GM12801 (cell line): ENCODE measurements around the gene LTBP1.

Experiments used
- TF ChIP-seq, protein P1 (sequence below): IDR thresholded peaks from one replicate; pipeline ENCODE4 v1.5.1; 2011; ENCODE audit warnings: control low read depth; ENCODE audit not compliant: insufficient read length; ENCODE audit errors: extremely low read depth

The LTBP1 gene

GRCh38 chr2:33215299-33215698 lies 268.5 kb downstream of the LTBP1 start:
- TF ChIP-seq, protein P1, sequence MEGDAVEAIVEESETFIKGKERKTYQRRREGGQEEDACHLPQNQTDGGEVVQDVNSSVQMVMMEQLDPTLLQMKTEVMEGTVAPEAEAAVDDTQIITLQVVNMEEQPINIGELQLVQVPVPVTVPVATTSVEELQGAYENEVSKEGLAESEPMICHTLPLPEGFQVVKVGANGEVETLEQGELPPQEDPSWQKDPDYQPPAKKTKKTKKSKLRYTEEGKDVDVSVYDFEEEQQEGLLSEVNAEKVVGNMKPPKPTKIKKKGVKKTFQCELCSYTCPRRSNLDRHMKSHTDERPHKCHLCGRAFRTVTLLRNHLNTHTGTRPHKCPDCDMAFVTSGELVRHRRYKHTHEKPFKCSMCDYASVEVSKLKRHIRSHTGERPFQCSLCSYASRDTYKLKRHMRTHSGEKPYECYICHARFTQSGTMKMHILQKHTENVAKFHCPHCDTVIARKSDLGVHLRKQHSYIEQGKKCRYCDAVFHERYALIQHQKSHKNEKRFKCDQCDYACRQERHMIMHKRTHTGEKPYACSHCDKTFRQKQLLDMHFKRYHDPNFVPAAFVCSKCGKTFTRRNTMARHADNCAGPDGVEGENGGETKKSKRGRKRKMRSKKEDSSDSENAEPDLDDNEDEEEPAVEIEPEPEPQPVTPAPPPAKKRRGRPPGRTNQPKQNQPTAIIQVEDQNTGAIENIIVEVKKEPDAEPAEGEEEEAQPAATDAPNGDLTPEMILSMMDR: no peak

DNA sequence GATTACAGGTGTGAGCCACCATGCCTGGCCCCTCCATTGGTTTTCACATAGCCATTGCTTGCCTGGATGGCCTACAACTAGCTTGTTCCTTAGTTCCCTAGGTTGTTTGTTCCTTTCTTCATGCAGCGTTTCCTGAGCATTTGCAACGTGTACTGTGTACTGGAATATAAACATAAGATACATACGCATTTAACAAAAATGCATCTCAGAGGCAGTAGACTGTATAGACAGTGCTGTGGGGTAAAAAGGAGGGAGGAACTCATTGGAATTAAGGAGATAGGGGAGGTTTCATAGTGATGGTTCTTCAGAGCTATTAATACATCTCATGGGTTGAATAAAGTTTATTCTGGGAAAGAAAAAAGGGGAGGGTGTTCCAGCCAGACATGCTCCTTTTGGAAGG lies 269.2 kb downstream of the LTBP1 start:
- TF ChIP-seq, protein P1: no peak

DNA sequence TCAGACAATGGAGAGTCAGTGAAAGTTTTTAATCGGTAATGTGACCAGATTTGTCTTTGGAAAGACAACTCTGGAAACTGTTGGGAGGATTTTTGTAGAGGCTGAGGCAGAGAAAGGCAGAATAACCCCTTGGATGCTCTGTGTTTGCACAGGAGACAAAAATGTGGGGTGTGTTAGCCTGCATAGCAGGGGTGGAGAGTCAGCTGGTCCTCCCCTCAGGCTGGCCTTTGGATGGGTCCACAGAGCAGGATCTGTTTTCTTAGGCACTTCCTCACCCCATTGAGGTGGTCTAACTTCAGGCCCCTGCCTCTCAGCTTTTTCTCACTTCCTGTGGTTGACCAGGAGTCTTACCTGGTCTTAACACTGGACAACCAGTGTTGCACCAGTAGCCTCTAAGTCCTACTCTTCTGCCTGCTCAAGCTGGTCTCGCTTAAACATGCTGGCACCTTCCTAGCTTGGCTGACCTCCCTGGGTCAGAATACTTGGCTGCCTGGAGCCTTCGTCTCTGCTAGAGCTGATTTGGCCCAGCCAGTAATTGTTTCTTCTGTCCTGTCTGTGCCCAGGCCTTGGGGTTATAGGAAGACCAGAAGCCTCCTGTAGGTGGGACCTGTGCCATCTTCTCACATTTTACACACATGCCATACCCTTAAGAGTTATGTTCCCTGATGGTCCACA lies 269.9 kb downstream of the LTBP1 start:
- TF ChIP-seq, protein P1: no peak

DNA sequence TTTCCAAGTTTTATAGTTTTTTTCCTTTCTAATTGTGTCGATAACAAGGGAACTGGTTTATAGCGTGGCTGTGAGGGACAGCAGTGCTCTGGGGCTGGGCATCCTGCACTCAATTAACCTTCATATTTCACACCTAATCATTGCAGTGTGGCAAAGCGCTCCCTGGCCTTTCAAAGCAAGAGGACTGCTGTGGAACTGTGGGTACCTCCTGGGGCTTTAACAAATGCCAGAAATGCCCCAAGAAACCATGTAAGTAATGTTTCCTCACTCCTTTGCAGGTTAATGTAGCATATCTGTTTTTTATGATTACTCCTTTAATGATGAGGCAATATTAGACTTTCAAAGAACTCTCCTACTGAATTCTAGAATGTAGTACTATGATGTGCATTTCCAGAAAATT lies 270.7 kb downstream of the LTBP1 start:
- TF ChIP-seq, protein P1: no peak

GRCh38 chr2:33219114-33219513 lies 272.4 kb downstream of the LTBP1 start:
- TF ChIP-seq, protein P1: no peak

- TF ChIP-seq, protein P1: no peak
These were observed 273.1 kb downstream of the LTBP1 start for GRCh38 chr2:33219850-33220275.

GRCh38 chr2:33220533-33220932 lies 273.8 kb downstream of the LTBP1 start:
- TF ChIP-seq, protein P1: no peak
